HG03039 (cell line): ENCODE results near the gene MAPK14.
"Not testable (repeated sequence)": the region's sequence is repeated elsewhere in the genome, so short reads cannot be mapped to it uniquely, and the experiment has no call there.

Source experiments
- ATAC-seq: cut with Tn5 transposase; IDR thresholded peaks from one replicate; pipeline ENCODE4 v1.9.1; 2021; ENCODE audit warnings: mild to moderate bottlenecking, moderate library complexity; ENCODE audit not compliant: unreplicated experiment

Gene MAPK14

DNA sequence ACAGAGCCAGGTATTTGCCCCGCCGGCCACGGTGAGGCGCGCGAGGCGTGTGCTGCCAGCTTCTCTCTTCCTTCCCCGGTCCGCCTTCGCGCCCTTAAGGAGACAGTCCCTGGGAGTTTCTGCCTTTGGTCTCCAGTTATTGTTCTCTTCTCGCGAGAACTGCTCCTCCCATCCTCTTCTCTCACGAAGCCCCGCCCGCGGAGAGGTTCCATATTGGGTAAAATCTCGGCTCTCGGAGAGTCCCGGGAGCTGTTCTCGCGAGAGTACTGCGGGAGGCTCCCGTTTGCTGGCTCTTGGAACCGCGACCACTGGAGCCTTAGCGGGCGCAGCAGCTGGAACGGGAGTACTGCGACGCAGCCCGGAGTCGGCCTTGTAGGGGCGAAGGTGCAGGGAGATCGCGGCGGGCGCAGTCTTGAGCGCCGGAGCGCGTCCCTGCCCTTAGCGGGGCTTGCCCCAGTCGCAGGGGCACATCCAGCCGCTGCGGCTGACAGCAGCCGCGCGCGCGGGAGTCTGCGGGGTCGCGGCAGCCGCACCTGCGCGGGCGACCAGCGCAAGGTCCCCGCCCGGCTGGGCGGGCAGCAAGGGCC, at the start of gene MAPK14:
TSS of gene MAPK14 (plus strand) at position 308 of the 587 bp plus-strand sequence. CDS start 350 bp downstream, outside the sequence.
- peak; percentile 81 for ATAC-seq

GRCh38 chr6:35980126-35980525, 47.5 kb upstream of the MAPK14 start:
- not testable (repeated sequence) for ATAC-seq

- ATAC-seq, result no peak
Observed at GRCh38 chr6:35980991-35981645, 46.5 kb upstream of the MAPK14 start.

DNA sequence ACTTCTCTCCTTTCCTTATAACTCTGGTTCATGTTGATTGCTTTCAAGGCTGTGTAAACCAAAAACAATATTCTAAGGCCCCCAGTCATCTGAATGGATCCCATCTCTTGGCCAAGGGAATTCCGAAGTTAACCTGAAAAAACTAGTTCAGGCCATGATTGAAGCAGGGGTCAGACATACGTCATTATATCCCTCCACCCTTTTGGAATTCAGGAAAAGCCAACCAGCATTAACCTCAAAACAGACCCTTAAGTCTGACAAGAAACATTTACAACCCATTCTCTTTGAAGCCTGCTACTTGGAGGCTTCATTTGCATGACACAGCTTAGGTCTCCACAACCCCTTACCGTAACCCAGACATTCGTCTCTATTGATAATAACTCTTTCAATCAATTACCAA, 42.9 kb upstream of the MAPK14 start:
- ATAC-seq, result no peak

DNA sequence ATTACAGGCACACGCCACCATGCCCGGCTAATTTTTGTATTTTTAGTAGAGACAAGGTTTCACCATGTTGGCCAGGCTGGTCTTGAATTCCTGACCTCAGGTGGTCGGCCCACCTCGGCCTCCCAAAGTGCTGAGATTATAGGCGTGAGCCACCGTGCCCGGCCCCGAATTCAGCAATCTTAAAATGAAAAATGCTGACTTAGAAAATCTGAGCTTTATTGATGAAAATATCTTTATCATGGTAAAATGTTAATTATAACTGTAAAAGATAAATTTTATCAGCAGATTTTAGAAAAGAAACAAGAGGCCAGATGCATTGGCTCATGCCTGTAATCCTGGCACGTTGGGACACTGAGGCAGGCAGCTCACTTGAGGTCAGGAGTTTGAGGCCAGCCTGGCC, 39.6 kb upstream of the MAPK14 start:
- ATAC-seq, result not testable (repeated sequence)

GRCh38 chr6:35993150-35993549, 34.5 kb upstream of the MAPK14 start:
- no peak for ATAC-seq

- ATAC-seq, result no peak
Observed at GRCh38 chr6:36000451-36000850, 27.2 kb upstream of the MAPK14 start.

GRCh38 chr6:36015666-36016065, 11.9 kb upstream of the MAPK14 start:
- ATAC-seq, result no peak

DNA sequence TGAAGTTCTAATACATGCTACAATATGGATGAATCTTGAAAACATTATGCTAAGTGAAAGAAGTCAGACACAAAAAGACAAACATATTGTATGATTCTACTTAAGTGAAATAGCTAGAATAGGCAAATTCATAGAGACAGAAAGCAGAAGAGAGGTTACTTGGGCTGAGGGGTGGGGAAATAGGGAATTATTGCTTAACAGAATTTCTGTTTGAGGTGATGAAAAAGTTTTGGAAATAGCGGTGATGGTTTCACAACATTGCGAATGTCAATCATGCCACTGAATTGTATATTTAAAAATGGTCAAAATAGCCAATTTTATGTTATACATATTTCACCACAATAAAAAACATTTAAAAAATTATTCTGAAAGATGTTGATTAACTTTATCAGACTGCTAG, 9.3 kb upstream of the MAPK14 start:
- ATAC-seq, result no peak

DNA sequence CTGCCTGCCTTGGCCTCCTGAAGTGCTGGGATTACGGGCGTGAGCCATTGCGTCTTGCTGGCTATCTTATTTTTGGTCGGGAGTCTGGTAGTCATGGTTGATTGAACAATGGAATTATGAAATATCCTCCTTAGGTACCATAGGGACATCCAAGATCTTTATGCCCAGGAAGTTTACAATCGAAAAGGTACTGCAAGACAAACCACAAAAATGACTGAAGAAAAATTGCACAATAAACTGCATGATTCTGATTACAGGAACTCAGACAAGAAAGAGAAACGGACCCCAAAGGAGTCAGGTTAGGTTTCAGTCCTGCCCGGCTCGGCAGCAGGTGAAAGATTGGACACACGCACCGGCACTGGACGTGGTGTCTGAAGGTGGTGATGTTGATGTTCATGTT, 8.4 kb upstream of the MAPK14 start:
- no peak for ATAC-seq

GRCh38 chr6:36020154-36020553, 7.5 kb upstream of the MAPK14 start:
- ATAC-seq, result no peak

GRCh38 chr6:36023996-36024795, 3.4 kb upstream of the MAPK14 start, which contains the start of gene SLC26A8:
TSS of gene SLC26A8 (minus strand) at chr6:36024641. CDS start at chr6:36019707, 4,934 bp downstream.
- ATAC-seq, result no peak

GRCh38 chr6:36025260-36025931, 2.2 kb upstream of the MAPK14 start:
- ATAC-seq, result no peak

DNA sequence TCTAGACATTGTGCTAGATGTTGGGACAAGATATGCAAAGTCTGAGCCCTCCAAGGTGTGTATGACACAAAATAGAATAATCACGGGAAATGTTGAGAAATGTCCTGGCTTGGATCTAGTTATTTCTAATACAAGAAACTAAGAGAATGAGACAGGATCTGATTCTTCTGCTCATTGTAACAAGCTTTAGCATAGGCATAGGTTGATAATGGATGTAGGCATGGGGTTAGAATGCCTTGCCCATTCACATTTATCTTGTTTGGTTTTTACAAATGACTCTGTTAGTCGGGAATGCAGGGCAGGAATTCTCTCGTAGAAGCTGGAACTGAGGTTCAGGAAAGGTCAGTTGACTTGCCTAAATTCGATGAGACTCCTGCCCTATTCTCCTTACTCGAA, 1.7 kb upstream of the MAPK14 start:
- no peak for ATAC-seq

DNA sequence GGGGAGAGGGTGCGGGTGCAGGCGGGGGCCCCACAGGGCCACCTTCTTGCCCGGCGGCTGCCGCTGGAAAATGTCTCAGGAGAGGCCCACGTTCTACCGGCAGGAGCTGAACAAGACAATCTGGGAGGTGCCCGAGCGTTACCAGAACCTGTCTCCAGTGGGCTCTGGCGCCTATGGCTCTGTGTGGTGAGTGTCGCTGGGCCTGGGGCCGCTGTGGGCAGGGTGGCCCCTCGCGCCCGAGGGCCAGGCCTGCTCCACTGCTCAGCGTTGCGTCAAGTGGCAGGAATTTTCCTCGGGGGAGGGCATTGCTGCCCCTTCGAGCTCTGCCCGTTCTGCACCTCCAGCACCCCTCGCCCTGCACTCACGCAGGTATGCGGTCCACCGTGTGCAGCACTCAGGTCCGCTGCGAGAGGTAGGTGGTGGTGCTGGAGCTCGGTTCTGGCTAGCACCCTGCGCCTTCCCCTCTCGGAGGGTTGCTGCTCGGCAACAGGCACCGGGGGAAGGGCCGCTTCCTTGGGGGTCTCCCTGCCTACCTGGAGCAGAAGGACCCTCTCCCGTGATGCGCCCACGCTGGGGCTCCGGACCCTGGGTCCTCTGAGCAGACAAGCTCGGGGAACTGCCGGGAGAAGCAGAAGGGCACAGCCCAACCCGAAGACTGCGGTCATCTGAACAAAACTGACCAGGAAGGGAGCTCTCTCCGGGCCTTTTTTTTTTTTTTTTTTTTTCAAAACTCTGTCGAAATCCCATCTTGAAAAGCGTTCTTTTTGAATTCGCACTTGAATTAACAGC, 674 bp downstream of the MAPK14 start:
- peak; percentile 14 for ATAC-seq

- ATAC-seq, result no peak
Observed at GRCh38 chr6:36028877-36029324, 1.3 kb downstream of the MAPK14 start.

DNA sequence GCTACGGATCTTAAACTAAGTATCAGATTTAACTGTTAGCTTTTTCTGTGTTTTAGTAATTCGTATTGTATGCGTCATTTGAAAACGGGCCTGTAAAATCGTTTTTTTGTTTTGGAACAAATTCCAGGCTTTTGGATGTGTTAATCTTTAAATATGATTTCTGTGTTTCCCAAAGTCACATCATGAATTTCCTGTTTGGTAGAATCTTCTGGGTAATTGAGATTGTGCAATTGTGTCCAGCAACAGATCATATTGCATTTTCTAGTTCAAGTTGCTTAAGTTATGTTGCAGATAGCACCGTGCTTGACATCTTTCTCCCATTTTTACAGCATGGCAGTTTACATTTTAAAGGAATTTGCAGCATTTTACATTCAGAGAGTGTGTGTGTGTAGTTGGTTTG, 1.9 kb downstream of the MAPK14 start:
- ATAC-seq, result no peak

DNA sequence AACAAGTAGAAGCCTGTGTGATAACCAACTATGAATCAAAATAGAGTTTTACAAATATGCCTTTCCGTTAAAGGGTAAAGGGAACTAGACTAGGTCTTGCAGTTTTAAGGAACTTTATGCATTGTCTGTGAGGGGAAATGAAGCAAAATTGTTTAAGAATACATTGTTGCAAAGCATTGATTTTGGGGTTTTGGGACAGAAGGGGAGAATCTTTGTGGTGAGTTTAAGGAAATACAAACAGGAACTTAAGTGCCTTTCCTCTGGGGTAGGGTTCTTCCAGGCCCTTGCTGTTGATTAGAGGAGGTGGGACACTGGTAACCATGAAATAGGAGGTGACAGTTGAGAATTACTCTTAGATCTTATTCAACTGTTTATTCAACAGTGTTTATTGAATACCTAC, 4.7 kb downstream of the MAPK14 start:
- no peak for ATAC-seq

GRCh38 chr6:36033144-36033543, 5.5 kb downstream of the MAPK14 start:
- not testable (repeated sequence) for ATAC-seq

- ATAC-seq, result no peak
Observed at GRCh38 chr6:36033935-36034334, 6.3 kb downstream of the MAPK14 start.
